ENCODE results near the gene GPC6. TPM values are rescaled to one million over a fixed set of nuclear protein-coding genes. Genes with fewer than 3 reads are reported as not detected.

Gene GPC6
- total RNA-seq, 4 donors from 2014 or later: 6.7 to 67.2 (median 11.1) TPM

DNA sequence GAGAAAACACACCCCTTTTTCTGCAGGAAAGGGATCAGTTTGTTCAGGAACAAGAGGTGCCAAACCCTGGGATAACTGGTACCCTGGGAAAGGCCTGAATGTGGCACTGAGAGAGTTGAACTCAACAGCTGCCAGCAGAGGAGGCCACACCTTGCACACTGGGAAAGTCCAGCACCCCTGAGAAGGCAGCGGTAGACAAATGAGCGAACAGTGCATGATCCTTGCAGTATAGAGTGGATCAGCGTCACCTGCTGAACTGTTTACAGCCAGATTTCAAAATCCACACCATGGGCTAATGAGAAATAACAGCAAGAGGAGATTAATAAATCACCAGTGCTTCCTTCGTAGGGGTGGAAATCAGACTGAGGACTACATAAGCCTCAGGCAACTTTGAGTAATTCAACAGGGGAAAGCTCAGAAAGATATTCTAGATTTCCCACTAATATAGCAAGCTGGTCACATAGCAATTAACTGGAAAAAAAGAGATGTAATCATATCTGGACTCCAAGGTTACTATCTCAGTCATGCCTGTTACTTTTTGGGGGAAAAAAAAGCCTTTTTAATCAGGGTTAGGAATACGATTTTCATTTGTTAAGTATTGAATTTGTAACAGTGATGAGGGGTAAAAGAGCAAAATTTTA lies 1200.8 kb downstream of the GPC6 start:
- H3K36me3 ChIP-seq: no peaks in the 10 kb centered on the region
- no peak overlapping the region for H3K27ac ChIP-seq
- H3K9me3 ChIP-seq: no peaks in the 10 kb centered on the region
- intact Hi-C loops (cut with DNase I; ENCODE audit: low total_unique reads): no loop called here
- H3K4me3 ChIP-seq: no peak overlapping the region
- DNase-seq: no peak
- no peaks in the 10 kb centered on the region for H3K4me1 ChIP-seq
- TF ChIP-seq POLR2A (IDR thresholded peaks at IDR 0.05) (no peak), CTCF (IDR thresholded peaks at IDR 0.05) (no peak)
- H3K27me3 ChIP-seq: no peaks in the 10 kb centered on the region

DNA sequence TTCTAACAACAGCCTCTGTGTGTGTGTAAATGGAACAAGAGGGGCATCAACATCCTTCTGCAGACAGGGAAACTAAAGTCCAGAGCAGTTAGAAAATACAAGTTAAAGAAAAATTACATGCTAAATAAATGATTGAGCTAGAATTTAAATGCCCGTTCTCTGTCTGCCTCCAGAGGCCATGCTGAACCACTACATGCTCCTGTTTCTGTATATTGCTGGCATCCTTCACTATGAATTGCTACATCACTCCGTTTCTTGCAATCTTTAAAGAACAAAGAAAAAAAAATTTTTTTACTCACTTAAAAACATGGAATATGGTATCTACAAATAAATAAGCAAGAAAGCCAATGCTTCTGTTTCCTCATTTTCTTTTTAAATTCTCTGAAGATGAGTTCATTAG lies 1205.0 kb downstream of the GPC6 start:
- no peaks in the 10 kb centered on the region for H3K4me1 ChIP-seq
- no peaks in the 10 kb centered on the region for H3K36me3 ChIP-seq
- H3K27ac ChIP-seq: no peak overlapping the region
- H3K4me3 ChIP-seq: no peak overlapping the region
- H3K27me3 ChIP-seq: no peaks in the 10 kb centered on the region
- intact Hi-C loops (cut with DNase I; ENCODE audit: low total_unique reads): loop anchor here (10.0 kb wide), 1 partner anchor 193 kb away; no protein-coding TSS in a partner anchor
- TF ChIP-seq CTCF (IDR thresholded peaks at IDR 0.05): no peak
- TF ChIP-seq POLR2A (IDR thresholded peaks at IDR 0.05): no peak
- no peaks in the 10 kb centered on the region for H3K9me3 ChIP-seq
- DNase-seq: no peak

GRCh38 chr13:94431987-94432386 lies 1205.4 kb downstream of the GPC6 start:
- H3K36me3 ChIP-seq: no peaks in the 10 kb centered on the region
- no peaks in the 10 kb centered on the region for H3K9me3 ChIP-seq
- no peak for DNase-seq
- no peak overlapping the region for H3K27ac ChIP-seq
- H3K27me3 ChIP-seq: no peaks in the 10 kb centered on the region
- no peak overlapping the region for H3K4me3 ChIP-seq
- intact Hi-C loops (cut with DNase I; ENCODE audit: low total_unique reads): loop anchor here (10.0 kb wide), 1 partner anchor 193 kb away; no protein-coding TSS in a partner anchor
- H3K4me1 ChIP-seq: no peaks in the 10 kb centered on the region
- TF ChIP-seq CTCF (IDR thresholded peaks at IDR 0.05): no peak
- no peak for TF ChIP-seq POLR2A (IDR thresholded peaks at IDR 0.05)

GRCh38 chr13:94433055-94433961 lies 1206.7 kb downstream of the GPC6 start:
- no peak for DNase-seq
- Histone ChIP-seq H3K4me3 (no peak overlapping the region), H3K27ac (no peak overlapping the region), H3K36me3 (no peaks in the 10 kb centered on the region), H3K27me3 (no peaks in the 10 kb centered on the region), H3K9me3 (no peaks in the 10 kb centered on the region), H3K4me1 (no peaks in the 10 kb centered on the region)
- intact Hi-C loops (cut with DNase I; ENCODE audit: low total_unique reads): loop anchor here (10.0 kb wide), 1 partner anchor 191 kb away; no protein-coding TSS in a partner anchor
- TF ChIP-seq CTCF (IDR thresholded peaks at IDR 0.05) (no peak), POLR2A (IDR thresholded peaks at IDR 0.05) (no peak)

Measured in uterus (tissue), 4 donors.